WTC11 (cell line): ENCODE data around the gene CTIF.

Experiments used
- ATF3 ChIP-seq: sonication (generic); formaldehyde crosslinking; conservative IDR thresholded peaks from 2 replicates; pipeline ENCODE4 v1.8.1; 2022; ENCODE audit warnings: mild to moderate bottlenecking, missing genetic modification reagents
- CREB1 ChIP-seq: sonication (generic); formaldehyde crosslinking; IDR thresholded peaks from 2 replicates; pipeline ENCODE4 v1.8.0; 2023; ENCODE audit warnings: mild to moderate bottlenecking, missing genetic modification reagents
- CTCF ChIP-seq: fragments of 200-600 bp; IDR thresholded peaks from 2 replicates; pipeline ENCODE4 v1.8.0; 2022; ENCODE audit warnings: antibody characterized with exemption
- ELF4 ChIP-seq: sonication (generic); formaldehyde crosslinking; IDR thresholded peaks from 2 replicates; pipeline ENCODE4 v1.8.1; 2022; ENCODE audit warnings: low read depth, mild to moderate bottlenecking, moderate library complexity, missing genetic modification reagents
- GABPB1 ChIP-seq: sonication (generic); formaldehyde crosslinking; IDR thresholded peaks from 2 replicates; pipeline ENCODE4 v1.8.1; 2023; ENCODE audit warnings: mild to moderate bottlenecking, missing genetic modification reagents
- TP53 ChIP-seq: sonication (generic); formaldehyde crosslinking; IDR thresholded peaks from 2 replicates; pipeline ENCODE4 v1.8.1; 2023; ENCODE audit warnings: mild to moderate bottlenecking, missing genetic modification reagents
- ZNF232 ChIP-seq: sonication (generic); formaldehyde crosslinking; IDR thresholded peaks from 2 replicates; pipeline ENCODE4 v1.8.0; 2022; ENCODE audit warnings: mild to moderate bottlenecking, missing genetic modification reagents
- ZNF317 ChIP-seq: sonication (generic); formaldehyde crosslinking; IDR thresholded peaks from 2 replicates; pipeline ENCODE4 v1.8.1; 2023; ENCODE audit warnings: low read depth, mild to moderate bottlenecking, moderate library complexity, missing genetic modification reagents, borderline replicate concordance
- TF ChIP-seq, protein P1 (sequence below): fragments of 250-450 bp; sonication (Bioruptor Pico); IDR thresholded peaks from 2 replicates; pipeline ENCODE4 v1.9.0; 2021; ENCODE audit warnings: mild to moderate bottlenecking
- TF ChIP-seq, protein P2 (sequence below): fragments of 250-450 bp; sonication (Bioruptor Pico); IDR thresholded peaks from 2 replicates; pipeline ENCODE4 v2.1.2; 2022; ENCODE audit warnings: mild to moderate bottlenecking, moderate library complexity
- TF ChIP-seq, protein P3 (sequence below): sonication (generic); formaldehyde crosslinking; IDR thresholded peaks from 2 replicates; pipeline ENCODE4 v1.8.0; 2022; ENCODE audit warnings: missing genetic modification reagents

DNA sequence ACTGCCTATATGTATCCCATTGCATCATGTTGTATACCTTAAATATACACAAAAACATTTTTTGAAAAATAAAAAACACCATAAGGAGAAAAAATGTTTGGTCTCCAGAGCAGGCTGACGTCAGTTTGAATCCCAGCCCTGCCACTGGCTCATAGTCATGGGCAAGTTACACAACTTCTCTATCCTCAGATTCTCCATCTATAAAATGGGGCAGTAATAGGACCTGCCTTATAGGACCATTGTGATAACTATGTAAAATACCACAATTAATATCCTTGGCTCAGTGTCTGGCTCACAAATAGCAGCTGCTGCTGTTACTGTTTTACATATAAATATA is 276.3 kb downstream of the CTIF start:
- TF ChIP-seq CTCF (no peak), ELF4 (CRISPR knock-in tag) (no peak), ZNF232 (no peak), ZNF317 (no peak), ATF3 (CRISPR knock-in tag) (no peak), TP53 (no peak), GABPB1 (CRISPR knock-in tag) (no peak), CREB1 (no peak)
- TF ChIP-seq, protein P1, sequence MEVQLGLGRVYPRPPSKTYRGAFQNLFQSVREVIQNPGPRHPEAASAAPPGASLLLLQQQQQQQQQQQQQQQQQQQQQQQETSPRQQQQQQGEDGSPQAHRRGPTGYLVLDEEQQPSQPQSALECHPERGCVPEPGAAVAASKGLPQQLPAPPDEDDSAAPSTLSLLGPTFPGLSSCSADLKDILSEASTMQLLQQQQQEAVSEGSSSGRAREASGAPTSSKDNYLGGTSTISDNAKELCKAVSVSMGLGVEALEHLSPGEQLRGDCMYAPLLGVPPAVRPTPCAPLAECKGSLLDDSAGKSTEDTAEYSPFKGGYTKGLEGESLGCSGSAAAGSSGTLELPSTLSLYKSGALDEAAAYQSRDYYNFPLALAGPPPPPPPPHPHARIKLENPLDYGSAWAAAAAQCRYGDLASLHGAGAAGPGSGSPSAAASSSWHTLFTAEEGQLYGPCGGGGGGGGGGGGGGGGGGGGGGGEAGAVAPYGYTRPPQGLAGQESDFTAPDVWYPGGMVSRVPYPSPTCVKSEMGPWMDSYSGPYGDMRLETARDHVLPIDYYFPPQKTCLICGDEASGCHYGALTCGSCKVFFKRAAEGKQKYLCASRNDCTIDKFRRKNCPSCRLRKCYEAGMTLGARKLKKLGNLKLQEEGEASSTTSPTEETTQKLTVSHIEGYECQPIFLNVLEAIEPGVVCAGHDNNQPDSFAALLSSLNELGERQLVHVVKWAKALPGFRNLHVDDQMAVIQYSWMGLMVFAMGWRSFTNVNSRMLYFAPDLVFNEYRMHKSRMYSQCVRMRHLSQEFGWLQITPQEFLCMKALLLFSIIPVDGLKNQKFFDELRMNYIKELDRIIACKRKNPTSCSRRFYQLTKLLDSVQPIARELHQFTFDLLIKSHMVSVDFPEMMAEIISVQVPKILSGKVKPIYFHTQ (CRISPR knock-in tag) = no peak
- TF ChIP-seq, protein P2, sequence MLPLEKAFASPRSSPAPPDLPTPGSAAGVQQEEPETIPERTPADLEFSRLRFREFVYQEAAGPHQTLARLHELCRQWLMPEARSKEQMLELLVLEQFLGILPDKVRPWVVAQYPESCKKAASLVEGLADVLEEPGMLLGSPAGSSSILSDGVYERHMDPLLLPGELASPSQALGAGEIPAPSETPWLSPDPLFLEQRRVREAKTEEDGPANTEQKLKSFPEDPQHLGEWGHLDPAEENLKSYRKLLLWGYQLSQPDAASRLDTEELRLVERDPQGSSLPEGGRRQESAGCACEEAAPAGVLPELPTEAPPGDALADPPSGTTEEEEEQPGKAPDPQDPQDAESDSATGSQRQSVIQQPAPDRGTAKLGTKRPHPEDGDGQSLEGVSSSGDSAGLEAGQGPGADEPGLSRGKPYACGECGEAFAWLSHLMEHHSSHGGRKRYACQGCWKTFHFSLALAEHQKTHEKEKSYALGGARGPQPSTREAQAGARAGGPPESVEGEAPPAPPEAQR = no peak
- TF ChIP-seq, protein P3, sequence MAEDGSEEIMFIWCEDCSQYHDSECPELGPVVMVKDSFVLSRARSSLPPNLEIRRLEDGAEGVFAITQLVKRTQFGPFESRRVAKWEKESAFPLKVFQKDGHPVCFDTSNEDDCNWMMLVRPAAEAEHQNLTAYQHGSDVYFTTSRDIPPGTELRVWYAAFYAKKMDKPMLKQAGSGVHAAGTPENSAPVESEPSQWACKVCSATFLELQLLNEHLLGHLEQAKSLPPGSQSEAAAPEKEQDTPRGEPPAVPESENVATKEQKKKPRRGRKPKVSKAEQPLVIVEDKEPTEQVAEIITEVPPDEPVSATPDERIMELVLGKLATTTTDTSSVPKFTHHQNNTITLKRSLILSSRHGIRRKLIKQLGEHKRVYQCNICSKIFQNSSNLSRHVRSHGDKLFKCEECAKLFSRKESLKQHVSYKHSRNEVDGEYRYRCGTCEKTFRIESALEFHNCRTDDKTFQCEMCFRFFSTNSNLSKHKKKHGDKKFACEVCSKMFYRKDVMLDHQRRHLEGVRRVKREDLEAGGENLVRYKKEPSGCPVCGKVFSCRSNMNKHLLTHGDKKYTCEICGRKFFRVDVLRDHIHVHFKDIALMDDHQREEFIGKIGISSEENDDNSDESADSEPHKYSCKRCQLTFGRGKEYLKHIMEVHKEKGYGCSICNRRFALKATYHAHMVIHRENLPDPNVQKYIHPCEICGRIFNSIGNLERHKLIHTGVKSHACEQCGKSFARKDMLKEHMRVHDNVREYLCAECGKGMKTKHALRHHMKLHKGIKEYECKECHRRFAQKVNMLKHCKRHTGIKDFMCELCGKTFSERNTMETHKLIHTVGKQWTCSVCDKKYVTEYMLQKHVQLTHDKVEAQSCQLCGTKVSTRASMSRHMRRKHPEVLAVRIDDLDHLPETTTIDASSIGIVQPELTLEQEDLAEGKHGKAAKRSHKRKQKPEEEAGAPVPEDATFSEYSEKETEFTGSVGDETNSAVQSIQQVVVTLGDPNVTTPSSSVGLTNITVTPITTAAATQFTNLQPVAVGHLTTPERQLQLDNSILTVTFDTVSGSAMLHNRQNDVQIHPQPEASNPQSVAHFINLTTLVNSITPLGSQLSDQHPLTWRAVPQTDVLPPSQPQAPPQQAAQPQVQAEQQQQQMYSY (CRISPR knock-in tag) = no peak
